Heart left ventricle (tissue), 16 donors: ENCODE data around the gene PLCG2. TPM values are rescaled to one million over a fixed set of nuclear protein-coding genes. Genes with fewer than 3 reads are reported as not detected.

Experiments
- ATAC-seq, 4 donors: fragments of 200-7000 bp; cut with Tn5 transposase; one replicate each; pipeline ENCODE4 v1.9.1; 2020 to 2022; ENCODE audit warnings: moderate library complexity in 4 of 4, mild to moderate bottlenecking in 3 of 4, moderate number of reproducible peaks in 1 of 4
- DNase-seq, 5 donors: peaks; one replicate each; pipeline ENCODE4 v3.0.0-alpha.2; 2020
- H3K27ac ChIP-seq, 12 donors: fragments of 200-600 bp; sonication (generic) in 4 of 12; one replicate each; pipeline versions ENCODE4 v1.5.0 to v1.8.0; 2016 to 2022; ENCODE audit warnings: mild to moderate bottlenecking in 2 of 12
- H3K27me3 ChIP-seq, 9 donors: fragments of 200-600 bp; sonication (generic) in 2 of 9; one replicate each; pipeline versions ENCODE4 v1.5.1 to v1.8.0; 2016 to 2022; ENCODE audit warnings: mild to moderate bottlenecking in 3 of 9
- H3K36me3 ChIP-seq, 9 donors: fragments of 200-600 bp; sonication (generic) in 2 of 9; one replicate each; pipeline versions ENCODE4 v1.5.0 to v1.8.0; 2018 to 2022; ENCODE audit warnings: mild to moderate bottlenecking in 2 of 9
- H3K4me1 ChIP-seq, 12 donors: fragments of 200-600 bp; sonication (generic) in 4 of 12; one replicate each; pipeline versions ENCODE4 v1.5.0 to v1.8.0; 2016 to 2022; ENCODE audit warnings: mild to moderate bottlenecking in 3 of 12
- H3K4me3 ChIP-seq, 12 donors: fragments of 200-600 bp; sonication (generic) in 4 of 12; one replicate each; pipeline versions ENCODE4 v1.5.0 to v1.8.0; 2017 to 2022; ENCODE audit warnings: mild to moderate bottlenecking in 9 of 12, moderate library complexity in 4 of 12
- H3K9me3 ChIP-seq, 12 donors: fragments of 200-600 bp; sonication (generic) in 4 of 12; one replicate each; pipeline versions ENCODE4 v1.5.0 to v1.8.0; 2016 to 2022; ENCODE audit warnings: mild to moderate bottlenecking in 1 of 12
- CTCF ChIP-seq, 12 donors: fragments of 200-600 bp; sonication (generic) in 4 of 12; IDR thresholded peaks; one replicate each; pipeline versions ENCODE4 v1.5.0 to v1.8.0; 2018 to 2022; ENCODE audit warnings: antibody characterized with exemption in 12 of 12, mild to moderate bottlenecking in 5 of 12
- POLR2A ChIP-seq, 2 donors: fragments of 450-650 bp; IDR thresholded peaks; one replicate each; pipeline ENCODE4 v1.6.1; 2017; ENCODE audit warnings: antibody characterized with exemption in 2 of 2, mild to moderate bottlenecking in 2 of 2, moderate library complexity in 2 of 2
- WGBS, 4 donors: extraction: QIAGEN DNeasy Blood & Tissue Kit in 2 of 4; methylation state at CpG; one replicate each; pipeline versions ENCODE4 v1.1.5 to v1.1.7; 2013 to 2018; 5-methylcytosine and 5-hydroxymethylcytosine counted together
- intact Hi-C, 10 donors: fragments of 100-400 bp; cut with DNase I; formaldehyde crosslinking; loops; one replicate each; pipeline versions ENCODE4 v1.11.1 to v1.14.2; 2022
- polyA plus RNA-seq, 2 donors: library from polyadenylated mRNA; stranded (reverse); fragments of 200-250 nt; gene quantifications; one replicate each; pipeline ENCODE4 v1.2.3, GENCODE V29; 2013
- total RNA-seq, 9 donors: library from RNA; depleted of rRNA in 2 of 9; stranded (reverse); fragments of >200 nt in 2 of 9; fragmentation: NEBNext Ultra II Directional in 3 of 9; extraction: Animal tissue kit (Norgen Biotek cat#: 25700) in 3 of 9; gene quantifications; one replicate each; pipeline versions ENCODE4 v1.1.0 to v1.2.4, GENCODE V29; 2016 to 2023
- donor health status: ischemic (EF 13 %, LVEDD 7.1; RV severe dilation, severe dysfunction).
- donor health status: healthy with polysubstance abuse.
- donor health status: DM: no; HTN: yes; CAD: no.
- donor health status: DM: no; HTN: no; CAD: no.
- donor health status: ischemic (EF 25% LVEDD 6.9; RV normal size, moderate dysfunction).
- donor health status: ischemic (EF 25% LVEDD 5.7; RV mildly dilated, moderate dysfunction).
- donor health status: healthy.
- donor health status: DM: yes; HTN: yes; CAD: no.
- donor health status: ischemic (EF 35%, LVEDD 5.7; RV mildly dilated, moderate dysfunction).
- donor health status: nonischemic (EF 11% LVEDD 7.7; RV severe dilation, severe dysfunction).
- donor health status: DM: yes; HTN: yes; CAD: no.
- donor health status: PGD.
- donor health status: ischemic (EF 29% LVEDD 5.4; RV normal size, mild dysfunction).
- donor health status: nonischemic (EF 23%, LVEDD 6.1; RV moderate dilation, normal function).

Gene PLCG2
- total and polyA plus RNA-seq, 11 donors, result 2.0 to 35.4 (median 4.7) TPM

GRCh38 chr16:81923296-81923695, 144.2 kb downstream of the PLCG2 start:
- intact Hi-C loops, result no loop called here
- Histone ChIP-seq H3K9me3 (no peaks in the 10 kb centered on the region), H3K4me1 (no peaks in the 10 kb centered on the region), H3K27me3 (no peaks in the 10 kb centered on the region), H3K27ac (no peak overlapping the region), H3K4me3 (no peak overlapping the region), H3K36me3 (peaks cover 0 to 51% (median 2%) of the 10 kb centered on the region in 9 donors)
- 76 to 81% (median 80%) methylated on average over 9 of the region's 9 CpGs for WGBS, 4 donors
- TF ChIP-seq POLR2A (IDR thresholded peaks at IDR 0.05) (no peak), CTCF (IDR thresholded peaks at IDR 0.05) (no peak)
- DNase-seq (no peak), ATAC-seq (no peak)

GRCh38 chr16:81925016-81925415, 145.9 kb downstream of the PLCG2 start:
- Histone ChIP-seq H3K9me3 (no peaks in the 10 kb centered on the region), H3K36me3 (peaks cover 0 to 58% (median 0%) of the 10 kb centered on the region in 9 donors), H3K27ac (no peak overlapping the region), H3K4me1 (no peaks in the 10 kb centered on the region), H3K27me3 (no peaks in the 10 kb centered on the region), H3K4me3 (no peak overlapping the region)
- no peak for TF ChIP-seq CTCF (IDR thresholded peaks at IDR 0.05)
- TF ChIP-seq POLR2A (IDR thresholded peaks at IDR 0.05), result no peak
- no peak for DNase-seq
- 87 to 92% (median 89%) methylated on average over 8 of the region's 8 CpGs for WGBS, 4 donors
- intact Hi-C loops, result no loop called here
- no peak for ATAC-seq

- no peaks in the 10 kb centered on the region for H3K9me3 ChIP-seq
- no peaks in the 10 kb centered on the region for H3K27me3 ChIP-seq
- WGBS, 4 donors, result 79 to 92% (median 89%) methylated on average over 9 of the region's 9 CpGs
- TF ChIP-seq CTCF (IDR thresholded peaks at IDR 0.05) (no peak), POLR2A (IDR thresholded peaks at IDR 0.05) (no peak)
- no peak overlapping the region for H3K4me3 ChIP-seq
- ATAC-seq (no peak), DNase-seq (no peak)
- H3K36me3 ChIP-seq, result peaks cover 0 to 58% (median 0%) of the 10 kb centered on the region in 9 donors
- intact Hi-C loops, result no loop called here
- H3K4me1 ChIP-seq, result no peaks in the 10 kb centered on the region
- H3K27ac ChIP-seq, result no peak overlapping the region
Observed at GRCh38 chr16:81926036-81926435, 146.9 kb downstream of the PLCG2 start.

- DNase-seq (no peak), ATAC-seq (no peak)
- Histone ChIP-seq H3K36me3 (peaks cover 0 to 58% (median 0%) of the 10 kb centered on the region in 9 donors), H3K4me1 (no peaks in the 10 kb centered on the region), H3K9me3 (no peaks in the 10 kb centered on the region), H3K27ac (no peak overlapping the region), H3K27me3 (no peaks in the 10 kb centered on the region), H3K4me3 (no peak overlapping the region)
- no peak for TF ChIP-seq POLR2A (IDR thresholded peaks at IDR 0.05)
- no peak for TF ChIP-seq CTCF (IDR thresholded peaks at IDR 0.05)
- intact Hi-C loops, result no loop called here
- 76 to 90% (median 88%) methylated on average over 5 of the region's 5 CpGs for WGBS, 4 donors
Observed at GRCh38 chr16:81927561-81928185, 148.6 kb downstream of the PLCG2 start.
